Measurements from ENCODE around the gene PAX3. TPM values are rescaled to one million over a fixed set of nuclear protein-coding genes. Genes with fewer than 3 reads are reported as not detected.

Gene PAX3
- total and polyA plus RNA-seq, 9 of the 15 experiments (the other 6 are each of a cell fraction or from before 2014, with no cell fraction given): not detected

GRCh38 chr2:222196159-222196558 is 102.6 kb downstream of the PAX3 start:
- H3K4me2 ChIP-seq (ENCODE audit: insufficient read depth, low read length): no peak overlapping the region
- no peak overlapping the region for H3K9ac ChIP-seq (ENCODE audit: insufficient read depth in 1 of 2, low read depth in 2 of 2, low read length in 2 of 2)
- DNase-seq (ENCODE audit: extremely low read depth in 1 of 4, low spot score in 3 of 4): no peak
- intact Hi-C loops (cut with micrococcal nuclease): no loop called here
- no TSS peak for BruUV-seq (replicated peaks)
- H3K9me1 ChIP-seq (ENCODE audit: control insufficient read depth, insufficient read depth, low read length): no peaks in the 10 kb centered on the region
- H3K4me3 ChIP-seq: no peak overlapping the region
- H3K36me3 ChIP-seq (ENCODE audit: control insufficient read depth, insufficient read depth, low read length): no peaks in the 10 kb centered on the region
- H3K27ac ChIP-seq (ENCODE audit: extremely low read depth, low read depth, low read length): no peak overlapping the region
- H3K27me3 ChIP-seq (ENCODE audit: control insufficient read depth in 2 of 2, insufficient read depth in 2 of 2, low read length in 2 of 2): no peaks in the 10 kb centered on the region
- no peak for ATAC-seq
- no peak overlapping the region for H2AFZ ChIP-seq (ENCODE audit: low read depth, low read length)
- 0% methylated on average over 6 of the region's 7 CpGs for WGBS (ENCODE audit: insufficient coverage, low coverage, missing lambda C conversion rate)
- H3K79me2 ChIP-seq (ENCODE audit: control insufficient read depth, insufficient read depth, low read length): no peaks in the 10 kb centered on the region
- no peak for TF ChIP-seq RBM17 (IDR thresholded peaks at IDR 0.05; ENCODE audit: borderline replicate concordance, low read depth, low read length)
- TF ChIP-seq VEZF1 (CRISPR knock-in tag; IDR thresholded peaks at IDR 0.05): no peak
- no peak for TF ChIP-seq RBM25 (IDR thresholded peaks at IDR 0.05; ENCODE audit: low read depth, low read length, severe bottlenecking)
- TF ChIP-seq NCOA6 (IDR thresholded peaks at IDR 0.05): no peak
- no peak for TF ChIP-seq TSC22D4 (tag; IDR thresholded peaks at IDR 0.05)
- no peak for TF ChIP-seq ZNF79 (CRISPR knock-in tag; IDR thresholded peaks at IDR 0.05; ENCODE audit: low read depth)
- TF ChIP-seq MCM5 (IDR thresholded peaks at IDR 0.05; ENCODE audit: low read depth): no peak
- TF ChIP-seq SIN3B (IDR thresholded peaks at IDR 0.05; ENCODE audit: low read depth): no peak
- no peak for TF ChIP-seq HMG20A (CRISPR knock-in tag; conservative IDR thresholded peaks at IDR 0.05)
- TF ChIP-seq ZBTB5 (IDR thresholded peaks at IDR 0.05): no peak
- no peak for TF ChIP-seq ZSCAN32 (CRISPR knock-in tag; IDR thresholded peaks at IDR 0.05)
- TF ChIP-seq ZZZ3 (IDR thresholded peaks at IDR 0.05): no peak
- TF ChIP-seq DPF2 (IDR thresholded peaks at IDR 0.05): no peak
- no peak for TF ChIP-seq LEF1 (IDR thresholded peaks at IDR 0.05)
- H3K4me1 ChIP-seq (replicated peaks in 1 of 2; ENCODE audit: control insufficient read depth in 2 of 2, insufficient read depth in 2 of 2, low read length in 2 of 2): no peaks in the 10 kb centered on the region
- no peak for FAIRE-seq
- POLR2A ChIA-PET: interaction anchor here (0.6 kb wide), 2 partner anchors 24 to 759 kb away, joined by 3 read pairs; no protein-coding TSS in a partner anchor
- no peaks in the 10 kb centered on the region for H3K9me3 ChIP-seq (replicated peaks; ENCODE audit: control insufficient read depth, insufficient read depth, low read depth, low read length)
- CTCF ChIA-PET (ENCODE audit: low intra/inter-chr PET ratio): no interaction called here
- in situ Hi-C loops (cut with MboI): no loop called here
- no peaks in the 10 kb centered on the region for H4K20me1 ChIP-seq (replicated peaks; ENCODE audit: control insufficient read depth, insufficient read depth, low read length)
